Liver (tissue), 9 donors: ENCODE data around the gene MPZL2. TPM values are rescaled to one million over a fixed set of nuclear protein-coding genes. Genes with fewer than 3 reads are reported as not detected.

ENCODE experiments used
- DNase-seq: peaks from one replicate; pipeline ENCODE4 v3.0.0-alpha.2; 2017; ENCODE audit warnings: low spot score
- H3K27ac ChIP-seq, 2 donors: one replicate each; pipeline ENCODE4 v1.7.0; 2013; ENCODE audit warnings: inconsistent platforms in 2 of 2, low read length in 2 of 2, control low read depth in 1 of 2, low read depth in 1 of 2, mild to moderate bottlenecking in 1 of 2
- H3K27me3 ChIP-seq, 4 donors: one replicate each; pipeline versions ENCODE4 v1.6.1 to v1.7.0; 2013; ENCODE audit warnings: low read length in 3 of 4, inconsistent platforms in 1 of 4, mild to moderate bottlenecking in 1 of 4, moderate library complexity in 1 of 4; ENCODE audit not compliant: control insufficient read depth in 4 of 4, insufficient read depth in 4 of 4
- H3K36me3 ChIP-seq, 4 donors: one replicate each; pipeline versions ENCODE4 v1.6.1 to v1.7.0; 2013; ENCODE audit warnings: low read length in 3 of 4, mild to moderate bottlenecking in 3 of 4, low read depth in 1 of 4, moderate library complexity in 1 of 4; ENCODE audit not compliant: control insufficient read depth in 4 of 4, insufficient read depth in 3 of 4
- H3K4me1 ChIP-seq, 4 donors: one replicate each; pipeline versions ENCODE4 v1.6.1 to v1.7.0; 2013; ENCODE audit warnings: low read length in 3 of 4, mild to moderate bottlenecking in 3 of 4, moderate library complexity in 1 of 4; ENCODE audit not compliant: control insufficient read depth in 4 of 4, insufficient read depth in 4 of 4
- H3K4me3 ChIP-seq, 3 donors: one replicate each; pipeline versions ENCODE4 v1.6.1 to v1.7.0; 2013; ENCODE audit warnings: low read length in 3 of 3, control low read depth in 1 of 3, low read depth in 1 of 3, mild to moderate bottlenecking in 1 of 3
- H3K9ac ChIP-seq, 2 donors: one replicate each; pipeline ENCODE4 v1.7.0; 2013; ENCODE audit warnings: low read length in 2 of 2, mild to moderate bottlenecking in 2 of 2, moderate library complexity in 2 of 2, control low read depth in 1 of 2, low read depth in 1 of 2
- H3K9me3 ChIP-seq, 4 donors: one replicate each; pipeline versions ENCODE4 v1.6.1 to v1.7.0; 2013; ENCODE audit warnings: low read length in 3 of 4; ENCODE audit not compliant: control insufficient read depth in 4 of 4
- ATF3 ChIP-seq: IDR thresholded peaks from 2 replicates; pipeline ENCODE4 v1.6.1; 2016; ENCODE audit warnings: antibody characterized with exemption
- CTCF ChIP-seq: fragments of 150-350 bp; IDR thresholded peaks from 2 replicates; pipeline ENCODE4 v1.5.1; 2017; ENCODE audit warnings: improper control_type of control experiment, low read depth, low read length; ENCODE audit not compliant: missing input control
- EGR1 ChIP-seq, 2 donors: IDR thresholded peaks; 2 replicates each; pipeline ENCODE4 v1.6.1; 2016 to 2018; ENCODE audit warnings: antibody characterized with exemption in 2 of 2, low read depth in 2 of 2
- FOXA1 ChIP-seq: IDR thresholded peaks from 2 replicates; pipeline ENCODE4 v1.6.1; 2016; ENCODE audit warnings: antibody characterized with exemption
- FOXA2 ChIP-seq: IDR thresholded peaks from 2 replicates; pipeline ENCODE4 v1.6.1; 2016; ENCODE audit warnings: antibody characterized with exemption
- GABPA ChIP-seq, 2 donors: IDR thresholded peaks in 1 of 2; conservative IDR thresholded peaks in 1 of 2; 2 replicates each; pipeline ENCODE4 v1.6.1; 2016; ENCODE audit warnings: antibody characterized with exemption in 2 of 2, mild to moderate bottlenecking in 1 of 2, moderate library complexity in 1 of 2
- HNF4A ChIP-seq, 2 donors: conservative IDR thresholded peaks; 2 replicates each; pipeline ENCODE4 v1.6.1; 2016; ENCODE audit warnings: antibody characterized with exemption in 2 of 2, mild to moderate bottlenecking in 2 of 2
- HNF4G ChIP-seq: IDR thresholded peaks from 2 replicates; pipeline ENCODE4 v1.6.1; 2016; ENCODE audit warnings: antibody characterized with exemption
- JUND ChIP-seq, 2 donors: IDR thresholded peaks; 2 replicates each; pipeline ENCODE4 v1.6.1; 2016; ENCODE audit warnings: antibody characterized with exemption in 2 of 2
- NR2F2 ChIP-seq: IDR thresholded peaks from 2 replicates; pipeline ENCODE4 v1.6.1; 2016; ENCODE audit warnings: antibody characterized with exemption
- RAD21 ChIP-seq, 2 donors: IDR thresholded peaks; 2 replicates each; pipeline ENCODE4 v1.6.1; 2016; ENCODE audit warnings: antibody characterized with exemption in 2 of 2, mild to moderate bottlenecking in 2 of 2
- RXRA ChIP-seq, 2 donors: IDR thresholded peaks; 2 replicates each; pipeline ENCODE4 v1.6.1; 2017 to 2018; ENCODE audit warnings: antibody characterized with exemption in 2 of 2, mild to moderate bottlenecking in 1 of 2
- SP1 ChIP-seq: IDR thresholded peaks from 2 replicates; pipeline ENCODE4 v1.6.1; 2018; ENCODE audit warnings: antibody characterized with exemption, mild to moderate bottlenecking
- TAF1 ChIP-seq: conservative IDR thresholded peaks from 2 replicates; pipeline ENCODE4 v1.6.1; 2016; ENCODE audit warnings: antibody characterized with exemption, mild to moderate bottlenecking
- YY1 ChIP-seq: IDR thresholded peaks from 2 replicates; pipeline ENCODE4 v1.6.1; 2016; ENCODE audit warnings: antibody characterized with exemption, mild to moderate bottlenecking
- whole genome bisulfite sequencing: extraction: QIAGEN DNeasy Blood & Tissue Kit; methylation state at CpG from one replicate; pipeline ENCODE4 v1.1.7; 2013; 5-methylcytosine and 5-hydroxymethylcytosine counted together
- polyA plus RNA-seq, 2 donors: library from polyadenylated mRNA; stranded (reverse) in 1 of 2; unstranded in 1 of 2; fragments of 200-250 nt in 1 of 2; fragments of >200 nt in 1 of 2; fragmentation: Nextera tagmentation in 1 of 2; extraction: Ambion mirVana in 1 of 2; gene quantifications; one replicate each; pipeline versions ENCODE4 v1.2.1 to v1.2.3, GENCODE V29; 2013 to 2015
- total RNA-seq, 2 donors: library from RNA; depleted of rRNA; stranded (reverse); fragments of >200 nt; gene quantifications; one replicate each; pipeline ENCODE4 v1.2.3, GENCODE V29; 2014
- TF ChIP-seq, protein P1 (sequence below): IDR thresholded peaks from 2 replicates; pipeline ENCODE4 v1.6.1; 2016; ENCODE audit warnings: antibody characterized with exemption
- TF ChIP-seq, protein P2 (sequence below): IDR thresholded peaks from 2 replicates; pipeline ENCODE4 v1.6.1; 2016; ENCODE audit warnings: antibody characterized with exemption
- donor health status: healthy.
- donor health status: healthy.
- donor health status: healthy.
- donor health status: healthy.
- donor health status: healthy.

MPZL2 gene
- total and polyA plus RNA-seq, 4 donors = 8.4 to 17.2 (median 11.9) TPM

GRCh38 chr11:118229274-118229847, 34.7 kb downstream of the MPZL2 start:
- no peak for DNase-seq
- H3K4me3 ChIP-seq = no peak overlapping the region
- 81% methylated on average over 5 of the region's 5 CpGs for WGBS
- no peak overlapping the region for H3K9ac ChIP-seq
- H3K27me3 ChIP-seq = no peaks in the 10 kb centered on the region
- TF ChIP-seq, protein P1, sequence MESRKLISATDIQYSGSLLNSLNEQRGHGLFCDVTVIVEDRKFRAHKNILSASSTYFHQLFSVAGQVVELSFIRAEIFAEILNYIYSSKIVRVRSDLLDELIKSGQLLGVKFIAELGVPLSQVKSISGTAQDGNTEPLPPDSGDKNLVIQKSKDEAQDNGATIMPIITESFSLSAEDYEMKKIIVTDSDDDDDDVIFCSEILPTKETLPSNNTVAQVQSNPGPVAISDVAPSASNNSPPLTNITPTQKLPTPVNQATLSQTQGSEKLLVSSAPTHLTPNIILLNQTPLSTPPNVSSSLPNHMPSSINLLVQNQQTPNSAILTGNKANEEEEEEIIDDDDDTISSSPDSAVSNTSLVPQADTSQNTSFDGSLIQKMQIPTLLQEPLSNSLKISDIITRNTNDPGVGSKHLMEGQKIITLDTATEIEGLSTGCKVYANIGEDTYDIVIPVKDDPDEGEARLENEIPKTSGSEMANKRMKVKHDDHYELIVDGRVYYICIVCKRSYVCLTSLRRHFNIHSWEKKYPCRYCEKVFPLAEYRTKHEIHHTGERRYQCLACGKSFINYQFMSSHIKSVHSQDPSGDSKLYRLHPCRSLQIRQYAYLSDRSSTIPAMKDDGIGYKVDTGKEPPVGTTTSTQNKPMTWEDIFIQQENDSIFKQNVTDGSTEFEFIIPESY = no peak
- TF ChIP-seq HNF4G (no peak), SP1 (no peak), RXRA (IDR thresholded peaks at IDR 0.05) (no peak), ATF3 (no peak), EGR1 (IDR thresholded peaks at IDR 0.05; ENCODE audit: low read depth in 2 of 2) (no peak), NR2F2 (no peak), FOXA2 (no peak), CTCF (no peak), JUND (IDR thresholded peaks at IDR 0.05) (no peak), YY1 (no peak), RAD21 (IDR thresholded peaks at IDR 0.05) (no peak), GABPA (IDR thresholded peaks at IDR 0.05 in 1 of 2, conservative IDR thresholded peaks at IDR 0.05 in 1 of 2) (no peak), FOXA1 (no peak), TAF1 (no peak), HNF4A (conservative IDR thresholded peaks at IDR 0.05) (no peak)
- H3K9me3 ChIP-seq = no peaks in the 10 kb centered on the region
- peaks cover 4 to 10% (median 9%) of the 10 kb centered on the region in 4 donors for H3K36me3 ChIP-seq
- peak overlapping the region in 1 of 2 donors; percentile 23 for H3K27ac ChIP-seq
- H3K4me1 ChIP-seq = no peaks in the 10 kb centered on the region

GRCh38 chr11:118227865-118228785, 36.0 kb downstream of the MPZL2 start:
- H3K4me1 ChIP-seq = no peaks in the 10 kb centered on the region
- H3K27me3 ChIP-seq = no peaks in the 10 kb centered on the region
- TF ChIP-seq, protein P1 = no peak
- TF ChIP-seq FOXA2 (no peak), EGR1 (IDR thresholded peaks at IDR 0.05; ENCODE audit: low read depth in 2 of 2) (no peak), RAD21 (IDR thresholded peaks at IDR 0.05) (no peak), HNF4G (no peak), YY1 (no peak), SP1 (no peak), CTCF (no peak), GABPA (IDR thresholded peaks at IDR 0.05 in 1 of 2, conservative IDR thresholded peaks at IDR 0.05 in 1 of 2) (no peak), HNF4A (conservative IDR thresholded peaks at IDR 0.05) (no peak), RXRA (IDR thresholded peaks at IDR 0.05) (no peak), NR2F2 (no peak), FOXA1 (no peak), ATF3 (no peak)
- TF ChIP-seq, protein P2, sequence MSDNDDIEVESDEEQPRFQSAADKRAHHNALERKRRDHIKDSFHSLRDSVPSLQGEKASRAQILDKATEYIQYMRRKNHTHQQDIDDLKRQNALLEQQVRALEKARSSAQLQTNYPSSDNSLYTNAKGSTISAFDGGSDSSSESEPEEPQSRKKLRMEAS = no peak
- no peaks in the 10 kb centered on the region for H3K9me3 ChIP-seq
- H3K36me3 ChIP-seq = peaks cover 4 to 10% (median 7%) of the 10 kb centered on the region in 4 donors
- H3K4me3 ChIP-seq = no peak overlapping the region
- no peak for DNase-seq
- H3K9ac ChIP-seq = no peak overlapping the region
- 82% methylated on average over 8 of the region's 8 CpGs for WGBS
- peak overlapping the region; percentile 8 to 23 for H3K27ac ChIP-seq
